Germinal center (tissue), 1 donor: ENCODE measurements around the gene ARL2BP.

Experiments
- DNase-seq: peaks from one replicate; pipeline ENCODE4 v3.0.0; 2012; ENCODE audit warnings: mixed read lengths, low spot score

ARL2BP gene

DNA sequence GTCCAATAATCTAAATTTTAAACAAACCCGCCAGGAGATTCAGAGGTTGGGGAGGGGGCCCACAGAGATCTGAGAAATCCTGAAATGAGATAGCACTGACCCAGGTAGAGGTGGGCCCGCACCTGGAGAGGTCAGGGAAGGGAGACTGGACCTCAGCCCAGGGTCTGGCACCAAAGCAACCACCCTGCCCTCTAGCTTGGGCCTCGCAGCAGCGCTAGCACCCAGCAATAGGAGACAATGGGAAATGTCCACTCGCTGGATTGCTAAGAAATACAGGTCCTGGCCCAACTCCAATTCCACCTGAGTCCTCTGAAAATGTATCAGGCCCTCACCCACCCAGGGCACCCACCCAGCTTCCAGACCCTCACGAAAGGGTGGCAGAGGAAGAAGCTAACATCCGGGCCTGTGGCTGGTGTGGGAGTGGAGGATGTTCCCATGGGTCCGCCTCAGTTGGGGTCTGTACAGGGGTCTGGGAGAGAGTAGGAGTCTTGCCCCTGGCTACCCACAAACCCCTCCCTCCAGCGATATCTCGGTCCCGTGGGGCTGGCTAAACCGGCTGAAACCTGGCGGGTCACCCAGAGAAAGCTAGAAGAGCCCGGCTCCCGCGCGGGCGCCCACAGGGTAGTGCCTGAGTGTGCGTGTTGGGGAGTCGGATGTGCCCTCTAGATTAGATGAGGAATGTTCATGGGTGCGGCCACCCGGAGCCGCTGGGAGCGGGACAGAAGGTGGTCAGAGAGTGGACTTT lies 38.3 kb downstream of the ARL2BP start:
- no peak for DNase-seq

DNA sequence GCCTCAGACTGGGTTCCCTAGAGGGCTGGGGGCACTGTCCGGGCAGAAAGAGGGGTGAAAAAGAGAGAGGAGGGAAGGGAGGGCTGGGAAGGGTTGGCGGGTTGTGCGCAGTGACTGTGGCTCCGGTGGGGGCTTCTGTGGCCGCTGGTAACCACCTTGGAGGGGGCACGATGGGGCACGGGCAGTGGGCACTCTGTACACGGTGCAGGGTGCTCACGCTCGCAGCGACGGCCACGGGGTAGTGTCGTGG lies 38.8 kb downstream of the ARL2BP start:
- no peak for DNase-seq

DNA sequence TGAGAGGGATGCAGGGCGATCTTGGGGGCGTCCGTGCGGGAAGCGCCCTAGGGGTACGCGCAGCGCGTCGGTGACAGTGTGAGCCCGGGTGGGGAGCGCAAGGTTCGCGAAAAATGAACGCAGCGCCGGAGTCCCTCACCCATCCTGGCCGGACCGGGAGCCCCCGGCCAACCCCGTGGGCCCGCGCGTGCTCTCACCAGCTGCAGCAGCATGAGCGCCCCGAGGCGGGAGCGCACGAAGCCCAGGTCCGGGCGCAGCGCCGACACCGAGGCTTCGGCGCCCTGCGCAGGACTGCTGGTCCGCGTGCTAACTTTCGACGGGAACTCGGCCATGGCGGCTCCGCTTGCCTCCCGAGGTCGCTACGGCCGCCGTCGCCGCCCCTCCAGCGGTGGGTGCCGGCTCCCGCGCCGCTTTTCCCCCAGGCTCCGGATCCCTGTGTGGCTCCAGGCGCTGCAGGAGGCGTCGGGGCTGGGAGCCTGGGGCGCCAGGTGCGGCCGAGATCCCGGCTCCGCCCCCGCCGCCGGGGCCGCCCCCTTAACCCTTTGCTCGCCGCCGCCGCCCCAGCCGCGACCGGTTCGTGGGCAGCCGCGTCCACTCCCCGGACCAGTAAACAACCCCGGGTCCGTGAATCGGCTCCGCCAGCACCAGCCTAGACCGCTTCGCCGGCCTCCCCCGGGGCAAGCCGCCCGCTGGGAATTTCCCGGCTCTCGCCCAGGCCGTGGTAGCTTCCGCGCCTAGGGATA lies 39.3 kb downstream of the ARL2BP start, which contains the start of gene PLLP:
Gene PLLP (minus strand): TSS at position 464 of the 743 bp plus-strand sequence. CDS start 132 bp downstream, at position 332.
- DNase-seq: peak; percentile 69

DNA sequence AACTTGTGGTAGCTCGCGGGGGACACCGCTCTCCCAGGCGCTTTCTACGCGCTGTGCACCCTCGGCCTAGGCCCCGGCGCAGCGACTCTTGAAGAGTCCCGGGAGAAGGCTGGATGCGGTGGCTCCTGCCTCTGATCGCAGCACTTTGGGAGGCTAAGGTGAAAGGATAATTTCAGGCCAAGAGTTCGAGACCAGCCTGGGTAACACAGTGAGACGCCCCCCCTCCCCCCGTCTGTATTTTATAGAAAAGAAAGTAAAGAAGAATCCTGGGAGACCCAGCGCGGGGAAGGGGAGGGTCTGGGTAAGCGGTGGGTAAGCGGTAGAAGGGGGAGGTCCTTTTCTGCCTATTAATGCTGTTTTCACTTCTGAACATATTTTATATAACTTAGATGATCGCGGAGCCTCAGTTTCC lies 39.9 kb downstream of the ARL2BP start:
- no peak for DNase-seq

DNA sequence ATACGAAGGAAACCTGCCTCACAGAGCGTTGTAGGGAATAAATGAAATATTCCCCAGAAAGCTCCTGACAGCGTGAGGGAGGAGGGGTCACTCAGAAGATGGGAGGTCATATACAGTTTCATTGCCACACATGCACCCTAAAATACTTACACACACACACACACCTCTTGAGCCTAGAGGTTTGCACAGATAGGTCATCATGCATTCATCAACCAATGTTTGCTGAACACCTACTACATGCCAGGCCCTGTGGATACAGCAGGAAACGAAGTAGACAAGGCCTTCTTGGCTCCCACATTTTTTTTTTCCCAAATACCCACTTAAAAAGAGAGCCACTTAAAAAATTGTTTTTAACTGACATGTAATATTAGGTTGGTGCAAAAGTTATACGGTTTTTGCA lies 40.3 kb downstream of the ARL2BP start:
- DNase-seq: no peak

DNA sequence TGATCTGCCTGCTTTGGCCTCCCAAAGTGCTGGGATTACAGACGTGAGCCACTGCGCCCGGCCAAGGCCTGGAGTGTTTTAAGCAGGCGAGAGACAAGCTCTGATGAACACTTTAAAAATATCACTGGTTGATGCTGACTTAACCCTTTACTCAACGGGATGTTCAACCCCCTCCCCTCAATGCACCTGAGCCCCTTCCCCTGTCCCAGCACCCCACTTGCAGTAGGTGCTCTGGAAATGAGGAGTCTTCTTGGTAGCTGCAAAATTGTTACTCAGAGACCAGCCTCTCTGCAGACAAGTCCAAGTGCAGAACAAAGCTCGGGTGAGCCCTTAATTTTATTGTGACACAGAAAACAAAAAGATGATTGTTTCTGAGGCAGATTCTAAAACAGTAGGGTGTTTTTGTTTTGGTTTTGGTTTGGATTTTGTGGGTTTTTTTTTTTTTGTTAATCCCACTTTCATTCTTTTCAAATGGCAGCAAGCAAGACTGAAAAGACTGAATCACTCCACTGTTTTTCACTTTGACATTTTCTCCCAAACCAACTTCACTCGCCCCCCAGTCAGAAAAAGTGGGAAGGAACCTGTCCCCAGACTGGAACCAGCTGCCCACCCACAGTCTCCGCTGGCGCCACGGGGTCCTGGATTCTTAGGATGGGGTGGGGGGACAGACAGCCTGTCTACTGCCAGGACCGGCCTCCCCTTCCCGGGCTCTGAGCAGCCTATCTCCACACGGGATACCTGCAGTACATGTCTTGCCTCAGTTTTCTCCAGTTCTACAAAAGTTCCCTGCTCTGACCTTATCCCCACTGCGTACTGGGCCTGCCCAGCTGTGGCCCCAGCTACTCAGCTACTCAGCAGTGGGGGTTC lies 44.6 kb downstream of the ARL2BP start:
- no peak for DNase-seq

DNA sequence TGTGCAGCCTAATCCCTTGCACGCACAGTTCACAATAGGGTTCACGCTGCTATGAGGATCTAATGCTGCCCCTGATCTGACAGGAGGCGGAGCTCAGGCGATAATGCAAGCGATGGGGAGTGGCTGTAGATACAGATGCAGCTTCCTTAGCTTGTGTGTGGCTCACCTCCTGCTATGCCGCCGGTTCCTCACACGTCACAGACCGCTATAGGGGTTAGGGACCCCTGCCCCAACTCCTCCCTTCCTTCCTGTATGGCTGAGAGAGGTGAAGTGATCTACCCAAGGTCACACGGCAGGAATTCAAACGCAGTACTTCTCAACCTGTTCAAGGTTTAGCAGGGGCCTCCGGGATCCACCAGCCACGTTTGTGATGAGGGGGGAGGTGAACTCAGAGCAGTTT lies 52.8 kb downstream of the ARL2BP start:
- DNase-seq: no peak

DNA sequence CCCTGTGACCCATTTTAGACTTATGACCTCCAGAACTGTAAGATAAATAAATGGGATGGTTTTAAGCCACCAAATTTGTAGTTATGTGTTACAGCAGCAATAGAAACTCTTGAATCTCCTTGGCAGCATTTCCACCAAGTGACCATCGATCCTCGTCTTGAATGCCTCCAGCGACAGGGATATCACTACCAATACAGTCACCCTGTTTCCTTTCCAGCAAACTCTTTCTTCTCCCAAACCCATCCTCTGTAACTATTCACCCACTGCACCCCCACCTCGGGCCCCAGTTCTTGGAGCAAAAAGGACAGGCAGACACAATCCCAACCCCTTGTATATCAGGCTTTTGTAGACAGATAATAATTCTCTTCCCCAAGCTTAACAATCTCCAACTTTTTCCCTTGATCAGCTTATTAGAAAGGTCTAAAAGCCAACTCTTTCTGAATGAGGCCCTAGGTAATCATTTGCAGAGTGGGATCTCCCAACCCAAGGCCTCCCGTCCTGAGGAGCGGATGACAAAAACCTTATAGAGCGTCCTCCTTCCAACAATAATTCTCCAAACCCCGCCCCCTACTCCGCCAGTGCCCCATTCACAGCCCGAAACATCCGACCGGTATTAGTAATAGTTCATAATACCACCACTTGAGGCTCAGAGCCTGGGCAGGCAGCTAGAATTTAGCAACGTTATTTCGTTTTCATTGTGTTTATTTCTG lies 54.1 kb downstream of the ARL2BP start:
- peak; percentile 61 for DNase-seq

DNA sequence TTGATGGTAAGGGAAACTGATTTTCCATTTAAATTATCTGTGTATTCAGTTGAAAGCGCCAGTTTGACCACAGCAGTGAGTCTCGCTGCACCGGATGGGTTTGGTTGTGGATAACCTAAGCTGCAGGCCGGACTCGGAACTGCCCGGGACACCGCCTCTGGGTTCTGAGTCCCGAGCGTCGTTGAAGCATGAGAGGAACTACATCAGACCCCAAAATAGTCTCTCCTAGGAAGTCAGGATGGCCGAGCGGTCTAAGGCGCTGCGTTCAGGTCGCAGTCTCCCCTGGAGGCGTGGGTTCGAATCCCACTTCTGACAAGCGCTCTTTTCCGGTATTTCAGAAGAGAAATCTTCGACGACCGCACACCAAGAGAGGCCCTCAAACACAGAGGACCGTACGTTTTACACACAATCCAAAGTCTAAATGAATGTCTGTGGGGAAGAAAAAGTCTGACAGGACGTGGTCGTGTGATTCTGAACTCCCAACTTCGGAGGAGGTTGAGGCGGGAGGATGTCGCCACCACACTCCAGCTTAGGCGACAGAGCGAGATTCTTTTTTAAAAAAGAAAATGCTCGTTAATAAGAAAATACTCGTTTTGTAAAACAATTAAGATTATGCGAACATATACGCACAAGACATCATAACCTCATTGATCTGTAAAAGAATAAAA lies 54.8 kb downstream of the ARL2BP start:
- DNase-seq: peak; percentile 79

DNA sequence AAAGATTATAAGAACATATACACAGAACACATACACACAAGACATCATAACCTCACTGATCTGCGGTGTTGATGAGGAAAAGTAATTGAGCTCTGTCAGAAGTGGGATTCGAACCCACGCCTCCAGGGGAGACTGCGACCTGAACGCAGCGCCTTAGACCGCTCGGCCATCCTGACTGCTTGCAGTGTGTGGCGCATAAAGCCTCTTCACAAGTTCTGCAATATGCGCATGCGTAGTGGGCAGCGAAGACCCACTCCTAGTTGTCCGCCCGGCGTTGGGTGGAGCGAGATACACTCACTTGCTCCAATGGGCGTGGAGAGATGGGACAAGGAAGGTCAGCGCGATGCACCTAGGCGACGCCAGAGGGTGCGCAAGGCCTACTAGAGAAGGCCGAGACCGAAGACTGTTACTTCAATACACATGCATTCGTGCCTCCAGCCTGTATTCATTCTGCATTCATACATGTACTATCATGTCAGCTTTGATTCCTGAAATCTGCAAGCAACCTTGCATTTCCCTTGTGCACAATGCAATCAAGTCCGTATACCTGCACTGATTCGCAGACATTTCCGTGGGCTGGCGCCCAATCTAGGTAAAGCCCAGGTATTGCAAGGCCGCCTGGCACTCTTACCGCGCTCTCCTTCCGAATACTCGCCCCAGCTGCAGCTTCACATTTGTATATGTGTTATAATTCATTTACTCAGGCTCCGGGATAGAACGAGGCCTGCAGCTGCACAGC lies 55.5 kb downstream of the ARL2BP start:
- peak; percentile 97 for DNase-seq

DNA sequence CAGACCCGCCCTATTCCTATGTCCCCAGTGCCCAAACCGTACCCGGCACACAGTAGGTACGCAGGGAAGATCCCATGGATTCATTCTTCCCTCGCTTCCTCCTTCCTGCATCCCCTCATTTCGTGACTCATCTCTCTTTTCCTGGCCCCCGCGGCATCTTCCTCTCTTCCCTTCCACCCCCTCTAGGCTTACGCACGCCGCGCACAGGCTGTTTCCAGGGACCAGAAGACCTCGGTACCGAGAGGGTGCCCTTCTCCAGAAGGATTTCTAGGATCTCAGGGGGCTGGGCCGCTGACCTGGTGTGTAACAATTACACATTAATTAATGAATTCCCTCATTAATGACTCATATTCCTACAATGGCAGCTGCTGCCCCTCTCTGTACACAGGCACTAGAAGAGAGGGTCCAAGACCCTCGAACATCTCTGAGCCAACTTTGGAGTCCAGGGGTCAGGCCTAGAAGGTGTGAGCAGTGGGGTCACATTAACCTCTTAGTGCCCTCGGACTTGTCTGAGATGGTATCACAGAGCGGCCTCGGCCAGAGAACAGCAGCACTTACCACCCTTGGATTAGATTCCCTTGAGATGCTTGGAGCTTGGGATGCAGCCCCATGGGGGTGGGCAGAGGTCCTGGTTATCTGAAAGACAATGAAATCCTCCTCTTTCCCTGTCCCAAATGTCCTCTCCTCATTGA lies 56.2 kb downstream of the ARL2BP start:
- no peak for DNase-seq
